Breast epithelium (tissue), 4 donors: ENCODE results near the gene HES7. TPM values are rescaled to one million over a fixed set of nuclear protein-coding genes. Genes with fewer than 3 reads are reported as not detected.
"Not testable (repeated sequence)": the region's sequence is repeated elsewhere in the genome, so short reads cannot be mapped to it uniquely, and the experiment has no call there.

Source experiments
- DNase-seq, 2 donors: peaks; one replicate each; pipeline ENCODE4 v3.0.0-alpha.2; 2019; ENCODE audit warnings: low spot score in 2 of 2
- H3K27ac ChIP-seq, 2 donors: fragments of 200-600 bp; sonication (generic) in 1 of 2; one replicate each; pipeline ENCODE4 v1.5.1; 2016 to 2019; ENCODE audit warnings: mild to moderate bottlenecking in 1 of 2
- H3K27me3 ChIP-seq, 2 donors: fragments of 200-600 bp; sonication (generic) in 1 of 2; one replicate each; pipeline versions ENCODE4 v1.5.1 to v1.6.0; 2017 to 2019; ENCODE audit warnings: control low read depth in 1 of 2, mild to moderate bottlenecking in 1 of 2
- H3K36me3 ChIP-seq: fragments of 200-600 bp; one replicate; pipeline ENCODE4 v1.5.1; 2019
- H3K4me1 ChIP-seq, 2 donors: fragments of 200-600 bp; sonication (generic); one replicate each; pipeline ENCODE4 v1.5.1; 2016 to 2019; ENCODE audit warnings: control low read depth in 1 of 2
- H3K4me3 ChIP-seq, 3 donors: fragments of 200-600 bp; sonication (generic); 1 replicate in 2 of 3; 2 replicates in 1 of 3; pipeline ENCODE4 v1.5.1; 2016 to 2019; ENCODE audit warnings: mild to moderate bottlenecking in 3 of 3, moderate library complexity in 2 of 3
- H3K9me3 ChIP-seq, 2 donors: fragments of 200-600 bp; sonication (generic) in 1 of 2; one replicate each; pipeline ENCODE4 v1.5.1; 2016 to 2019; ENCODE audit warnings: control low read depth in 1 of 2
- CTCF ChIP-seq, 3 donors: fragments of 450-650 bp; IDR thresholded peaks; one replicate each; pipeline ENCODE4 v1.5.1; 2016 to 2017; ENCODE audit warnings: antibody characterized with exemption in 3 of 3, mild to moderate bottlenecking in 3 of 3, moderate library complexity in 3 of 3
- POLR2A ChIP-seq: fragments of 450-650 bp; IDR thresholded peaks from one replicate; pipeline ENCODE4 v1.6.1; 2016; ENCODE audit warnings: antibody characterized with exemption, mild to moderate bottlenecking, moderate library complexity
- POLR2AphosphoS5 ChIP-seq, 3 donors: sonication (generic); formaldehyde crosslinking; IDR thresholded peaks; one replicate each; pipeline ENCODE4 v1.6.1; 2017; ENCODE audit warnings: antibody characterized with exemption in 3 of 3
- intact Hi-C: fragments of 100-400 bp; cut with DNase I; formaldehyde crosslinking; loops from one replicate; pipeline ENCODE4 v1.15.1; 2023; ENCODE audit warnings: low total_unique reads
- total RNA-seq, 3 donors: library from RNA; depleted of rRNA; stranded (reverse); fragments of >200 nt; gene quantifications; one replicate each; pipeline ENCODE4 v1.1.0, GENCODE V29; 2016

Gene HES7
- total RNA-seq, 3 donors from 2014 or later, result not detected

DNA sequence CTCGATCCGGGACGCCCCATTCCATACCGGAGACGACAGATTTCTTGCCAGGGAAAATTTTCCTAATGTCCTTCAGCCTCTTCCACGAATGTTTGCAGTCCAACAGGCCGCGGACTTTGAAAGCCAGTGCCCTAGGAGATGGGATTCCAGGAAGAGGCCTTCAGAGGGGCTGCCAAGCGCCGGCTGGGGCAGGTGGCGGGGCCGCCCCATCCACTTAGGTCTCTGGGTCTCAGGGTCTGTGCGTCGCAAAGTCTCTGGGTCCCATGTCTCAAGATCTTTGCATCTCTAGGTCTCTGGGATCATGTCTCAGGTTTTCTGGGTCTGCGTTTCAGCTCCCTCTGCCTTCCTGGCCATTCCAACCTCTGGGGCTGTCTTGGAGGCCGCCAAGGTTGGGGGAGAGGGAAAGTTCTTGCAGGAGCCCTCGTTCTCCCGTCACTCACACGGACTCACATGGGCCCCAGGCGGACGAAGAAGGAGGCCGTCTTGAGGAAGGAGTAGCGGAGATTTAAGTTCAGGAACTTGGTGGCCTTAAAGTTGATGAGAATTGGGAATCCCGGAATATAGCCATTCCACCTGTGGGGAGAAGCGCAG, 43.6 kb downstream of the HES7 start:
- Histone ChIP-seq H3K9me3 (no peaks in the 10 kb centered on the region), H3K36me3 (no peaks in the 10 kb centered on the region), H3K27me3 (peaks cover 0 to 37% of the 10 kb centered on the region in 2 donors), H3K4me3 (peak overlapping the region; percentile 27 to 65 (median 53)), H3K27ac (no peak overlapping the region), H3K4me1 (no peaks in the 10 kb centered on the region)
- no peak for DNase-seq
- intact Hi-C loops, result no loop called here
- TF ChIP-seq CTCF (IDR thresholded peaks at IDR 0.05), result no peak
- no peak for TF ChIP-seq POLR2AphosphoS5 (IDR thresholded peaks at IDR 0.05)
- no peak for TF ChIP-seq POLR2A

DNA sequence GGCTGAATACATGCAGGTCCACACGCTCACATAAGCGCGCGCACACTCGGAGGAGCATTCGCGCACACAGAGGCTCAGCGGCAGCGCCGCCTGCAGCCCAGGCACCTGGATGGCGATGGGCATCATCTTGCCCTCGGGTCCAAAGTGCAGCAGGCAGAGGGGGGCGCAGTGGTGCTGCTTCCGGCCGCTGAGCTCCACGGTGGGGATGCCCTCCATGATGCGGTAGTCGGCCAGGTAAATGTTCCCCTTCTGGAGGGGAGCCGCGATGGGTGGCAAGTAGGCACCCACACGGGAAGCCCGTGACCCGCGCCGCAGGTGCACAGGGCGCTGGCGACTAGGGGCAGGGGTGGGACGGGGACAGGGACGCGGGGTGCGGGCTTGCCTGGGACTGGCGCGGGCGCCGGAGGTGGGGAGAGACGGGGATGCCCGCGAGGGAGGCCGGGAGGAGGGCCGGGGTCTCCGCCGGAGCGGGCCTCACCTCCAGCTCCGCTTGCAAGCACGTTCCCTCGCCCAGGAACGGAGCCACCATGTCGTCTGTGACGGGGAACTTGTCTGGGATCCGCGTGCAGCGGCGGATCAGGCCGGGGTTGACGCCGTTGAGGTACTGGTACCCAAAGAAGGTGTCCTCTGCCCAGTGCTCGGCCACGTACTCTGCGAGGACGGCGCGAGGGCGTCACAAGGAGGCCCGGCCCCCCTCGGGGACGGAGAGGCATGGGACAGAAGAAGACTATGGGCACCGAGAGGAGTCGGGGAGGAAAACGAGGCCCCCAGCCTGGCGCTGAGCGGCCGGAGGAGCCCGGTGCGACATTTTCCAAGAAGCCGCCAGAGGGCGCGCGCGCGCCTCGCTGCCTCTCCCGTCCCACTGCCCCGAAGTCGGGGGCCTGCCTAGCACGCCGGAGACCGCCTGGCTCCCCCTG, 44.4 kb downstream of the HES7 start:
- intact Hi-C loops, result no loop called here
- no peaks in the 10 kb centered on the region for H3K36me3 ChIP-seq
- no peaks in the 10 kb centered on the region for H3K4me1 ChIP-seq
- peak overlapping the region; percentile 27 to 65 (median 53) for H3K4me3 ChIP-seq
- no peaks in the 10 kb centered on the region for H3K9me3 ChIP-seq
- peak overlapping the region in 1 of 2 donors; percentile 33 for H3K27ac ChIP-seq
- DNase-seq, result peak in 1 of 2 donors; percentile 65
- peaks cover 0 to 42% of the 10 kb centered on the region in 2 donors for H3K27me3 ChIP-seq
- TF ChIP-seq POLR2AphosphoS5 (IDR thresholded peaks at IDR 0.05), result no peak
- TF ChIP-seq CTCF (IDR thresholded peaks at IDR 0.05), result peak; percentile 72 to 82 (median 74)

DNA sequence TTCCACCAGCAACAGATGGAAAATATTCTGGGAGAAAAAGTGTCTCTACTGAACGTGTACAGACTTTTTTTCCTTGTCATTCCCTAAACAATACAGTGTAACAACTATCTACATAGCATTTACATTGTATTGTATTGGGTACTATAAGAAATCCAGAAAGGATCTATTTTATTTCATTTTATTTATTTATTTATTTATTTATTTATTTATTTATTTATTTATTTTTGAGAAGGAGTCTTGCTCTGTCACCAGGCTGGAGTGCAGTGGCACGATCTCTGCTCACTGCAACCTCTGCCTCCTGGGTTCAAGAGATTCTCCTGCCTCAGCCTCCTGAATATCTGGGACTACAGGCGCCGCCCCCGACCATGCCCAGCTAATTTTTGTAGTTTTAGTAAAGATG, 46.0 kb downstream of the HES7 start:
- H3K36me3 ChIP-seq, H3K4me1 ChIP-seq, intact Hi-C loops, H3K27ac ChIP-seq, DNase-seq, H3K4me3 ChIP-seq, H3K9me3 ChIP-seq: not testable (repeated sequence)
- peaks cover 2 to 52% of the 10 kb centered on the region in 2 donors for H3K27me3 ChIP-seq

GRCh38 chr17:8076502-8077266, 47.2 kb downstream of the HES7 start:
- peaks cover 9 to 64% of the 10 kb centered on the region in 2 donors for H3K27me3 ChIP-seq
- TF ChIP-seq CTCF (IDR thresholded peaks at IDR 0.05), result no peak
- TF ChIP-seq POLR2A, result no peak
- no peak for TF ChIP-seq POLR2AphosphoS5 (IDR thresholded peaks at IDR 0.05)
- no peak overlapping the region for H3K4me3 ChIP-seq
- intact Hi-C loops, result no loop called here
- peaks cover 0 to 2% of the 10 kb centered on the region in 2 donors for H3K4me1 ChIP-seq
- H3K27ac ChIP-seq, result no peak overlapping the region
- no peaks in the 10 kb centered on the region for H3K9me3 ChIP-seq
- DNase-seq, result no peak
- H3K36me3 ChIP-seq, result no peaks in the 10 kb centered on the region

GRCh38 chr17:8075574-8076342, 48.1 kb downstream of the HES7 start:
- Histone ChIP-seq H3K27me3 (peaks cover 9 to 71% of the 10 kb centered on the region in 2 donors), H3K4me1 (peaks cover 0 to 2% of the 10 kb centered on the region in 2 donors), H3K36me3 (no peaks in the 10 kb centered on the region), H3K9me3 (no peaks in the 10 kb centered on the region), H3K4me3 (no peak overlapping the region), H3K27ac (no peak overlapping the region)
- no peak for TF ChIP-seq POLR2AphosphoS5 (IDR thresholded peaks at IDR 0.05)
- no peak for TF ChIP-seq CTCF (IDR thresholded peaks at IDR 0.05)
- TF ChIP-seq POLR2A, result no peak
- intact Hi-C loops, result no loop called here
- no peak for DNase-seq
